HepG2 (cell line): ENCODE data around the gene PRKAR1B. TPM values are rescaled to one million over a fixed set of nuclear protein-coding genes. Genes with fewer than 3 reads are reported as not detected.

Experiments used
- KLF12 ChIP-seq: sonication (generic); formaldehyde crosslinking; IDR thresholded peaks from 2 replicates; pipeline ENCODE4 v1.4.0; 2020; ENCODE audit warnings: missing genetic modification reagents, borderline replicate concordance
- MXI1 ChIP-seq: IDR thresholded peaks from 3 replicates; pipeline ENCODE4 v1.6.1; 2012; ENCODE audit warnings: low read depth, low read length, inconsistent platforms, borderline replicate concordance
- SNAPC4 ChIP-seq: sonication (generic); formaldehyde crosslinking; IDR thresholded peaks from 2 replicates; pipeline ENCODE4 v1.4.0; 2020; ENCODE audit warnings: mild to moderate bottlenecking, missing genetic modification reagents
- SNAPC5 ChIP-seq: sonication (generic); formaldehyde crosslinking; IDR thresholded peaks from 2 replicates; pipeline ENCODE4 v1.8.1; 2023; ENCODE audit warnings: mild to moderate bottlenecking, missing genetic modification reagents, borderline replicate concordance
- polyA plus RNA-seq, 8 experiments: library from polyadenylated mRNA; depleted of rRNA in 3 of 8; stranded (reverse) in 7 of 8; unstranded in 1 of 8; fragments of >200 nt; fragmentation: Illumina TruSeq in 4 of 8; extraction: Trizol in 4 of 8; gene quantifications; 2 replicates each; pipeline versions ENCODE4 v1.2.1 to v1.2.3, GENCODE V29; 2011 to 2016; ENCODE audit warnings: low read depth in 4 of 8, missing spikeins in 1 of 8, mixed read lengths in 1 of 8; ENCODE audit not compliant: insufficient read depth in 1 of 8
- total RNA-seq, 5 experiments: library from RNA; depleted of rRNA; stranded (reverse); fragments of >200 nt; fragmentation: Illumina TruSeq; extraction: Trizol; gene quantifications; 2 replicates each; pipeline ENCODE4 v1.2.3, GENCODE V29; 2016; ENCODE audit warnings: low read depth in 1 of 5

Gene PRKAR1B
- total and polyA plus RNA-seq, 2 of the 13 experiments (the other 11 are each of a cell fraction or from before 2014, with no cell fraction given): 7.9 to 28.2 TPM

GRCh38 chr7:726084-726853, 812 bp downstream of the PRKAR1B start, which contains the start of gene DNAAF5 (continued):
- TF ChIP-seq SNAPC4 (CRISPR knock-in tag) (peak; percentile 50; the same call in 1 of the 2 replicates), MXI1 (peak; percentile 98; the same call in 2 of the 3 replicates), SNAPC5 (no peak), KLF12 (CRISPR knock-in tag) (no peak)
